Ascending aorta (tissue), 2 donors: Measurements from ENCODE around the gene CACNG4. TPM values are rescaled to one million over a fixed set of nuclear protein-coding genes. Genes with fewer than 3 reads are reported as not detected.

Experiments
- DNase-seq, 2 donors: peaks; one replicate each; pipeline ENCODE4 v3.0.0-alpha.2; 2019; ENCODE audit warnings: low spot score in 2 of 2
- H3K27ac ChIP-seq, 2 donors: fragments of 200-600 bp; sonication (generic); one replicate each; pipeline ENCODE4 v1.5.1; 2016 to 2017; ENCODE audit warnings: mild to moderate bottlenecking in 1 of 2
- H3K27me3 ChIP-seq: fragments of 200-600 bp; sonication (generic); one replicate; pipeline ENCODE4 v1.5.1; 2017
- H3K36me3 ChIP-seq, 2 donors: fragments of 200-600 bp; sonication (generic); one replicate each; pipeline ENCODE4 v1.5.1; 2016
- H3K4me1 ChIP-seq, 2 donors: fragments of 200-600 bp; sonication (generic); one replicate each; pipeline ENCODE4 v1.5.1; 2016 to 2017; ENCODE audit warnings: mild to moderate bottlenecking in 1 of 2
- H3K4me3 ChIP-seq, 2 donors: fragments of 200-600 bp; sonication (generic); one replicate each; pipeline ENCODE4 v1.5.1; 2016 to 2017; ENCODE audit warnings: mild to moderate bottlenecking in 1 of 2
- H3K9me3 ChIP-seq, 2 donors: fragments of 200-600 bp; sonication (generic); one replicate each; pipeline ENCODE4 v1.5.1; 2016
- intact Hi-C: fragments of 100-400 bp; cut with DNase I; formaldehyde crosslinking; loops from one replicate; pipeline ENCODE4 v1.15.1; 2023
- total RNA-seq: library from RNA; depleted of rRNA; stranded (reverse); fragments of >200 nt; gene quantifications from one replicate; pipeline ENCODE4 v1.1.0, GENCODE V29; 2016
- TF ChIP-seq, protein P1 (sequence below), 3 experiments: fragments of 200-600 bp in 2 of 3; fragments of 450-650 bp in 1 of 3; sonication (generic) in 2 of 3; IDR thresholded peaks; one replicate each; pipeline ENCODE4 v1.5.1; 2016 to 2019; ENCODE audit warnings: antibody characterized with exemption in 3 of 3, mild to moderate bottlenecking in 1 of 3, moderate library complexity in 1 of 3

The CACNG4 gene
- total RNA-seq, 1 donor from 2014 or later, result not detected

DNA sequence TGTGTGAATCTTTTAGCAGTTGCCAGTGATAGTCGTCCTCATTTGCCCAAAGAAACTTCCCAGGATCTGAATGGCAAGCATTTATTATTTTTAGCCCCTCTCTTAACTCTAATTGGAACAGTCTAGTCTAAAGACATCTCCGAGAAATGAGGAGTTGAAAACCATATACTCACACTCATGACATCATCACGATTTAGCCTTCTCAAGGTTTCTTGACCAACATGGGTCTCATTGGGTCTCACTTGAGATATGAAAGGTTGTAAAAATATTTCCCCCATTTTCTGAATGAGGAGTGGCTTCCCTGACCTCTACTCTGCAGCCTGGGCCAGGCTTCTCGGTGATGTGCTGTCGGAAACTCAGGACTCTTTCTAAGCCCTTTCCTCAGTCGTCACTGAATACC is 42.8 kb downstream of the CACNG4 start:
- H3K36me3 ChIP-seq, result no peaks in the 10 kb centered on the region
- H3K27me3 ChIP-seq, result no peaks in the 10 kb centered on the region
- no peaks in the 10 kb centered on the region for H3K9me3 ChIP-seq
- TF ChIP-seq, protein P1, sequence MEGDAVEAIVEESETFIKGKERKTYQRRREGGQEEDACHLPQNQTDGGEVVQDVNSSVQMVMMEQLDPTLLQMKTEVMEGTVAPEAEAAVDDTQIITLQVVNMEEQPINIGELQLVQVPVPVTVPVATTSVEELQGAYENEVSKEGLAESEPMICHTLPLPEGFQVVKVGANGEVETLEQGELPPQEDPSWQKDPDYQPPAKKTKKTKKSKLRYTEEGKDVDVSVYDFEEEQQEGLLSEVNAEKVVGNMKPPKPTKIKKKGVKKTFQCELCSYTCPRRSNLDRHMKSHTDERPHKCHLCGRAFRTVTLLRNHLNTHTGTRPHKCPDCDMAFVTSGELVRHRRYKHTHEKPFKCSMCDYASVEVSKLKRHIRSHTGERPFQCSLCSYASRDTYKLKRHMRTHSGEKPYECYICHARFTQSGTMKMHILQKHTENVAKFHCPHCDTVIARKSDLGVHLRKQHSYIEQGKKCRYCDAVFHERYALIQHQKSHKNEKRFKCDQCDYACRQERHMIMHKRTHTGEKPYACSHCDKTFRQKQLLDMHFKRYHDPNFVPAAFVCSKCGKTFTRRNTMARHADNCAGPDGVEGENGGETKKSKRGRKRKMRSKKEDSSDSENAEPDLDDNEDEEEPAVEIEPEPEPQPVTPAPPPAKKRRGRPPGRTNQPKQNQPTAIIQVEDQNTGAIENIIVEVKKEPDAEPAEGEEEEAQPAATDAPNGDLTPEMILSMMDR (IDR thresholded peaks at IDR 0.05), result no peak
- H3K27ac ChIP-seq, result no peak overlapping the region
- intact Hi-C loops, result no loop called here
- no peaks in the 10 kb centered on the region for H3K4me1 ChIP-seq
- H3K4me3 ChIP-seq, result no peak overlapping the region
- DNase-seq, result no peak

- Histone ChIP-seq H3K4me3 (no peak overlapping the region), H3K4me1 (no peaks in the 10 kb centered on the region), H3K36me3 (no peaks in the 10 kb centered on the region), H3K27me3 (no peaks in the 10 kb centered on the region), H3K27ac (no peak overlapping the region), H3K9me3 (no peaks in the 10 kb centered on the region)
- TF ChIP-seq, protein P1 (IDR thresholded peaks at IDR 0.05), result no peak
- intact Hi-C loops, result no loop called here
- no peak for DNase-seq
These were observed 43.6 kb downstream of the CACNG4 start for GRCh38 chr17:67008101-67008500.

DNA sequence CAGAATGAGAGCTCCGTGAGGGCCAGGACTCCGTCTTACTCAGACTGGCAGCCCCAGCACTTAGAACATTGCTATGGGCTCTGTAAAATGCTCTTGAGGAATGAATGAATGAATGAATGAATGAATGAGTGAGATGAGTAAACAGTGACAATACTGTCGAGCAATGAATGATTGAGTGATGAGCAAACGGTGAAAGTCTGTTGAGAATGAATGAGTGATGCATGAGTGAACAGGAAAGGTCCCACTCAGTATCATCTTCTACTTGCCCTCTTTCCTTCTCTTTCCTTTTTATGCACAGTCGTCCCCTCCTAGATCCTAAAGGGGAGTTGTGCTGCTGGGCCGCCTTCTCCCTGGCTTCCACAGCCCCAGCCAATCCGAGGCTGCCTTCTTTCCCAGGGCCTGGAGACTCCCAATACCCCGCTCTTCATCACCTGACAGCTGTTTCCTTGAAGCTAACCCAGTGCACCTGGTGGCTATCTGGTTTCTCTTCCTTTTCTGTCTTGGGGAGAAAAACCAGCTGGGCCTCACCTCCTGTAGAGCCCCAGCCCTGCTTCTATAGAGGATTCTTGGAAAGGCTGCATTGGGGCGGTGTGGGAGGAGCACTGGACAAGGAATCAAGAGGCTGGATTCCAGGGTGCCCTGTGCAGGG is 47.1 kb downstream of the CACNG4 start:
- Histone ChIP-seq H3K27me3 (no peaks in the 10 kb centered on the region), H3K9me3 (no peaks in the 10 kb centered on the region), H3K4me1 (no peaks in the 10 kb centered on the region), H3K27ac (no peak overlapping the region), H3K4me3 (no peak overlapping the region), H3K36me3 (no peaks in the 10 kb centered on the region)
- DNase-seq, result no peak
- TF ChIP-seq, protein P1 (IDR thresholded peaks at IDR 0.05), result no peak
- intact Hi-C loops, result no loop called here

GRCh38 chr17:67013891-67014290 is 49.4 kb downstream of the CACNG4 start:
- intact Hi-C loops, result no loop called here
- H3K4me1 ChIP-seq, result no peaks in the 10 kb centered on the region
- TF ChIP-seq, protein P1 (IDR thresholded peaks at IDR 0.05), result no peak
- H3K36me3 ChIP-seq, result no peaks in the 10 kb centered on the region
- no peaks in the 10 kb centered on the region for H3K27me3 ChIP-seq
- no peak for DNase-seq
- no peak overlapping the region for H3K4me3 ChIP-seq
- no peak overlapping the region for H3K27ac ChIP-seq
- no peaks in the 10 kb centered on the region for H3K9me3 ChIP-seq

DNA sequence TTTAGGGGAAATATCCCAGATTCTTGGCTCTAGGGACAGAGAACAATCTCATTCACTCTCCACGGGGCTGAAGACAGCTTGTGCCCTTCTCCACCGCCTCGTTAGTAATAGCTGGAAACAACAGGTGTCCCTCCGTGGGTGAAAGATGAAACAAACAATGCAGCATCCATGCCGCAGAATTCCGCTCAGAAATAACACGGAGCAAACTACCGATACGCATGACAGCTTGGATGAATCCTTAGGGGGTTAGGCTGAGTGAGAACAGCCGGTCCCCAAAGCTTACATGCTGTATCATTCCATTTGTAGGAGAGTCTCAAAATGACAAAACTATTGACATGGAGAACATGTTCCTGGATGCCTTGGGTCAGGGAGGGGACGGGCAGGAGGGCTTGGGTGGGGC is 50.5 kb downstream of the CACNG4 start:
- no peak for DNase-seq
- Histone ChIP-seq H3K27me3 (no peaks in the 10 kb centered on the region), H3K4me3 (no peak overlapping the region), H3K9me3 (no peaks in the 10 kb centered on the region), H3K36me3 (no peaks in the 10 kb centered on the region), H3K4me1 (no peaks in the 10 kb centered on the region), H3K27ac (no peak overlapping the region)
- TF ChIP-seq, protein P1 (IDR thresholded peaks at IDR 0.05), result no peak
- intact Hi-C loops, result no loop called here
